ENCODE results near the gene ZNF414. TPM values are rescaled to one million over a fixed set of nuclear protein-coding genes. Genes with fewer than 3 reads are reported as not detected.

ZNF414 gene
- total RNA-seq, 1 experiment from 2014 or later = 22.4 TPM

DNA sequence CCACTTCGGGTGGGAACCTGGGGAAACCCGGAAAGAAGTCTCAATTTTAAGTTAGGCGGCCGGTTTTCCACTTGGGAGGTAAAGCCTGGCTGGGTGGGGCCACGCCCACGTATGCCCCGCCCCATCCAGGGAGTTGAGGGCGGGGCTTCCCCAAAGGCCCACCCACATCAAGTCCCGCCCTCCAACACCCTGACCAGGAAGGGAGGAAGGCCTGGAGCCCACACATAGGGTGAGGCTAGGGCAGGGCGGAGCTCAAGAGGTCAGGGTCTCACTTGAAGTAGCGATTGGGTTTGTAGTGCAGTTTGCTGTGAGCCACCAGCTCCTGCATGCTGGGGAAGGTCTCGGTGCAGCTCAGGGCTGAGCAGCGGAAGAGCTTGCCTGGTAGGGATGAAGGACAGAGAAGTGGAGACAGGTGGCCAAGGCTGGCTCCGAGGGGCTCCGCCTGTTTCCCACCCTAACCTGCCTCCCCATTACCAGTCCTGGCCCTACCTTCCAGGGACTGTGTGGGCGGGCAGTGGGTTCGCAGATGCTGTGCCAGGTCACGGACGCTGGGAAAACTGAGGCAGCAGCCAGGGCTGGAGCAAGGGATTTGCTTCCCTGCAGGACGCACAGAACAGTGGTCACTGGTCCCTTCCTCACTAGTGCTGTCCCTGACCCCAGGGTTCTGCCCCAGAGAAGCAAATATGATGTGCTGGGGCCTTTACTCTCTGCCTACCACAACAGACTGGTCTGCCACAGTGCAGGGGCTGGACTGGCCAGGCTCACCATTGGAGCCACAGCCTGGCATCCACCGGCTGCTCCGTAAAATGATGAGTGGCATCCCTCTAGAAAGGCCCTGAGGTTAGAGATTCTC lies 1.6 kb downstream of the ZNF414 start:
- ChIA-PET POLR2A (ENCODE audit: unreplicated experiment) (interaction anchor here (1.7 kb wide), 1 partner anchor 14 kb away, joined by 25 read pairs; no protein-coding TSS in a partner anchor), CTCF (no interaction called here)
- Histone ChIP-seq H3K36me3 (ENCODE audit: low read depth) (no peaks in the 10 kb centered on the region), H3K9me2 (ENCODE audit: insufficient read depth) (no peaks in the 10 kb centered on the region), H3K4me3 (peak overlapping the region; percentile 80; the same call in 1 of the 2 replicates), H3K79me2 (ENCODE audit: low read depth) (peaks cover 6% of the 10 kb centered on the region; the same call in 1 of the 2 replicates), H3K27me3 (ENCODE audit: insufficient read depth, low read depth) (no peaks in the 10 kb centered on the region), H4K20me1 (ENCODE audit: insufficient read depth) (no peaks in the 10 kb centered on the region), H3F3A (ENCODE audit: insufficient read depth, low read depth) (peaks cover 21% of the 10 kb centered on the region; the same call in 1 of the 2 replicates), H2AFZ (no peak overlapping the region), H3K4me2 (peak overlapping the region; percentile 78), H3K9me3 (ENCODE audit: insufficient read depth, low read depth) (no peaks in the 10 kb centered on the region), H3K4me1 (replicated peaks; ENCODE audit: insufficient read depth) (peaks cover 14% of the 10 kb centered on the region), H3K27ac (no peak overlapping the region)
- BruUV-seq (replicated peaks) = no TSS peak
- TF ChIP-seq CTCF (conservative IDR thresholded peaks at IDR 0.05) = no peak
- no peak for TF ChIP-seq EZH2 (IDR thresholded peaks at IDR 0.05; ENCODE audit: low read depth)
- peak in 1 of 2 experiments; percentile 46 for DNase-seq
- intact Hi-C loops (cut with micrococcal nuclease; ENCODE audit: unreplicated experiment) = no loop called here

DNA sequence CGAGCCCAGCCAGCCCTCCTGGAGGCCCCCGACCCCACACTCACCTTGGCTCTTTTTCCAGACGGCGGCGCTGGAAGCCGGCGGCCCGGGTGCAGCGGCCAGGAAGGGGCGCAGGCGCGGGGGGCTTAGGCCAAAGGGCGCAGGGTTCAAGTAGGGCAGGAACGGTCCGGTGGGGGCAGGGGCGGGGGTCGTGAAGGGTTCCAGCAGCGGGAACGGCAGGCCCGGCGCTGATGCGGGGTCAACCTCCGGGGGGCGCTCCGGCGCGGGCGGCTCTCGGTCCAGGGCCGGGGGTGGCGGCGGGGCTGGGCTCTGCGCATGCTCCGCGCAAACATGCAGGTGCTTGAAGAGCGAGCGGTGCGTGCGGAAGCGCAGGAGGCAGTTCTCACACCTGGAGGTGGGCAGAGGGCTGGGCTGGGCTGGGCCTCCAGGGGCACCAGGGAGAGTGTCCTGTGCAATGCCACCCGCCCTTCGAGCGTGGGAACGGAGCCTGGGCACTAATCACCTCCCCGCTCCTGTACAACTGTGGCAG lies 2.3 kb downstream of the ZNF414 start:
- Histone ChIP-seq H3K36me3 (ENCODE audit: low read depth) (no peaks in the 10 kb centered on the region), H3F3A (ENCODE audit: insufficient read depth, low read depth) (peaks cover 26% of the 10 kb centered on the region; the same call in 1 of the 2 replicates), H3K27me3 (ENCODE audit: insufficient read depth, low read depth) (no peaks in the 10 kb centered on the region), H3K4me3 (peak overlapping the region; percentile 7; the same call in 1 of the 2 replicates), H3K27ac (no peak overlapping the region), H3K9me2 (ENCODE audit: insufficient read depth) (no peaks in the 10 kb centered on the region), H3K9me3 (ENCODE audit: insufficient read depth, low read depth) (no peaks in the 10 kb centered on the region), H3K79me2 (ENCODE audit: low read depth) (peaks cover 6% of the 10 kb centered on the region; the same call in 1 of the 2 replicates), H2AFZ (no peak overlapping the region), H4K20me1 (ENCODE audit: insufficient read depth) (no peaks in the 10 kb centered on the region), H3K4me1 (replicated peaks; ENCODE audit: insufficient read depth) (peaks cover 14% of the 10 kb centered on the region), H3K4me2 (peak overlapping the region; percentile 78)
- no TSS peak for BruUV-seq (replicated peaks)
- ChIA-PET POLR2A (ENCODE audit: unreplicated experiment) (no interaction called here), CTCF (no interaction called here)
- TF ChIP-seq EZH2 (IDR thresholded peaks at IDR 0.05; ENCODE audit: low read depth) = no peak
- TF ChIP-seq CTCF (conservative IDR thresholded peaks at IDR 0.05) = no peak
- no peak for DNase-seq
- intact Hi-C loops (cut with micrococcal nuclease; ENCODE audit: unreplicated experiment) = no loop called here

- Histone ChIP-seq H3K27ac (no peak overlapping the region), H3K4me2 (no peak overlapping the region), H3K36me3 (ENCODE audit: low read depth) (no peaks in the 10 kb centered on the region), H3K27me3 (ENCODE audit: insufficient read depth, low read depth) (no peaks in the 10 kb centered on the region), H3K9me3 (ENCODE audit: insufficient read depth, low read depth) (no peaks in the 10 kb centered on the region), H3K4me1 (replicated peaks; ENCODE audit: insufficient read depth) (peaks cover 14% of the 10 kb centered on the region), H3K9me2 (ENCODE audit: insufficient read depth) (no peaks in the 10 kb centered on the region), H3F3A (ENCODE audit: insufficient read depth, low read depth) (peaks cover 27% of the 10 kb centered on the region; the same call in 1 of the 2 replicates), H3K4me3 (no peak overlapping the region), H2AFZ (no peak overlapping the region), H4K20me1 (ENCODE audit: insufficient read depth) (no peaks in the 10 kb centered on the region), H3K79me2 (ENCODE audit: low read depth) (peaks cover 6% of the 10 kb centered on the region; the same call in 1 of the 2 replicates)
- intact Hi-C loops (cut with micrococcal nuclease; ENCODE audit: unreplicated experiment) = no loop called here
- ChIA-PET CTCF (no interaction called here), POLR2A (ENCODE audit: unreplicated experiment) (no interaction called here)
- TF ChIP-seq CTCF (conservative IDR thresholded peaks at IDR 0.05) (no peak), EZH2 (IDR thresholded peaks at IDR 0.05; ENCODE audit: low read depth) (no peak)
- no peak for DNase-seq
- BruUV-seq (replicated peaks) = no TSS peak
Measured at GRCh38 chr19:8510589-8511115, 3.3 kb downstream of the ZNF414 start.
